Activated CD8-positive, alpha-beta memory T cell treated with anti-CD3 and anti-CD28 coated beads, Interleukin-2, amount 50 U/mL, for 4 hours (primary cell): Measurements from ENCODE around the gene RGS19.
"Not testable (repeated sequence)": the region's sequence is repeated elsewhere in the genome, so short reads cannot be mapped to it uniquely, and the experiment has no call there.

Experiments used
- DNase-seq: peaks from one replicate; pipeline ENCODE4 v3.0.0-alpha.2; 2020

RGS19 gene

GRCh38 chr20:64079273-64080012 is at the start of gene RGS19:
TSS of gene RGS19 (minus strand) at chr20:64079518. CDS start at chr20:64076886, 2,632 bp downstream.
- DNase-seq, result peak; percentile 66

DNA sequence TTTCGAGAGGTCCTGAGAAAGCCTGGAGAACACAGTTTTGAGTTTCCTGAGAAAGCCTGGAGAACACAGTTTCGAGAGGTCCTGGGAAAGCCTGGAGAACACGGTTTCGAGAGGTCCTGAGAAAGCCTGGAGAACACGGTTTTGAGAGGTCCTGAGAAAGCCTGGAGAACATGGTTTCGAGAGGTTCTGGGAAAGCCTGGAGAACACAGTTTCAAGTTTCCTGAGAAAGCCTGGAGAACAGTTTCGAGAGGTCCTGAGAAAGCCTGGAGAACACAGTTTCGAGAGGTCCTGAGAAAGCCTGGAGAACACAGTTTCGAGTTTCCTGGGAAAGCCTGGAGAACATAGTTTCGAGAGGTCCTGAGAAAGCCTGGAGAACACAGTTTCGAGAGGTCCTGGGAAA is 44.2 kb upstream of the RGS19 start:
- not testable (repeated sequence) for DNase-seq

- not testable (repeated sequence) for DNase-seq
These were observed 43.6 kb upstream of the RGS19 start for GRCh38 chr20:64122927-64123326.

DNA sequence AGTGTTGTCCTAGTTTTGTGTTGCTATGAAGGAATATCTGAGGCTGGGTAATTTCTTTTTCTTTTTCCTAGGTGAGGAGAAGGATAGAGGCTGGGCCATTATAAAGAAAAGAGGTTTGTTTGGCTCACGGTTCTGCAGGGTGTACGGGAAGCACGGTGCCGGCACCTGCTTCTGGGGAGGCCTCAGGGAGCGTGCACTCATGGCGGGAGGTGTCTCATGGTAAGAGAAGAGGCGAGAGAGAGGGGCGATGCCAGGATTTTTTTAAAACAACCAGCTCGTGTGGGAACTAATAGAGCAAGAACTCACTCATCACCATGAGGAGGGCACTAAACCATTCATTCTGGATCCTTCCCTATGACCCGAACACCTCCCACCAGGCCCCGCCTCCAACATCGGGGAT is 42.3 kb upstream of the RGS19 start:
- DNase-seq, result peak; percentile 13

GRCh38 chr20:64119681-64120341 is 40.5 kb upstream of the RGS19 start:
- peak; percentile 12 for DNase-seq

- no peak for DNase-seq
These were observed 40.0 kb upstream of the RGS19 start for GRCh38 chr20:64119301-64119680.

DNA sequence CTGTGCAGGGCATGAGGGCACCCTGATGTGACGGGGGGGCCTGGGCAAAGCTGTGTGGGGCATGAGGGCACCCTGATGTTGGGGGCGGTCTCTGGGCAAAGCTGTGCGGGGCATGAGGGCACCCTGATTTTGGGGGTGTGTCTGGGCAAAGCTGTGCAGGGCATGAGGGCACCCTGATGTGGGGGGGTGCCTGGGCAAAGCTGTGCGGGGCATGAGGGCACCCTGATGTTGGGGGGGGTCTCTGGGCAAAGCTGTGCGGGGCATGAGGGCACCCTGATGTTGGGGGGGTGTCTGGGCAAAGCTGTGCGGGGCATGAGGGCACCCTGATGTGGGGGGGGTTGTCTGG is 38.1 kb upstream of the RGS19 start:
- not testable (repeated sequence) for DNase-seq

DNA sequence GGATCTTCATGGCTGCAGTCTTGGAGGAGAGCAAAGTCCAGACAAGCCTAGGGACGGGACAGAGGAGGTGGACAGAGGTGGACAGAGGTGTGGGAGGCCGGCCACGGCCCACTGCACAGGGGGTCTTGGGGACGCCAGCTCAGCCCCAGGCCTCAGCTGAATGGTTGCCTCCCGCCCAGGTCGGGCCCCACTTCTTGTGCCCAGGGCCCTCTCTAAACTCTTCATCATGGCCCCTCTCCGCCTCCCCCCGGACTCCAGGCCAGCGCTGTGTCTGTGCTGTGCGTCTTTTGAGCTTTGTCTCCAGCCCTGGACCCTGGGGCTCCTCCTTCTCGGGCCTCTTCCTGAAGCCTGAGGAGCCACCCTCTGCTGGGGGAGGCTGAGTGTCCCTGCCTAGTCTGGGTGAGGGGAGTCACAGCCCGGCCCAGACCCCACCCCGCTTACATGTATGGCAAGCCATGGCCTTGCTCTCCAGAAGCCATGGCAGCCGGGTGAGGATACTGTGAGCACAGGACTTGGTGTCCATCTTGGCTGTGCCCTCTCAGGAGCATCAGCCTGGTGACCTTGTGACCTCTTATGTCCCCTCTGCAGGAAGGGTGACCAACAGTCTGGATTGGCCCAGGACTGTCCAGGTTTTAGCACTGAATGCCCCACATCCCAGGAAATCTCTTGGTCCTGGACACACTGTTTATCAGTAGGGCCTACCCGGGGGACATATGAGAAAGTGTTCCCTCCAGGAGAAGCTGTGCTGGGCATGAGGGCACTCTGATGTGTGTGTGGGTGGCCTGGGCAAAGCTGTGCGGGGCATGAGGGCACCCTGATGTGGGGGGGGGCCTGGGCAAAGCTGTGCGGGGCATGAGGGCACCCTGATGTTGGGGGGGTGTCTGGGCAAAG is 37.5 kb upstream of the RGS19 start:
- DNase-seq, result peak; percentile 9

- no peak for DNase-seq
These were observed 36.7 kb upstream of the RGS19 start for GRCh38 chr20:64116016-64116415.

GRCh38 chr20:64115171-64115911 is 36.0 kb upstream of the RGS19 start:
- DNase-seq, result no peak

DNA sequence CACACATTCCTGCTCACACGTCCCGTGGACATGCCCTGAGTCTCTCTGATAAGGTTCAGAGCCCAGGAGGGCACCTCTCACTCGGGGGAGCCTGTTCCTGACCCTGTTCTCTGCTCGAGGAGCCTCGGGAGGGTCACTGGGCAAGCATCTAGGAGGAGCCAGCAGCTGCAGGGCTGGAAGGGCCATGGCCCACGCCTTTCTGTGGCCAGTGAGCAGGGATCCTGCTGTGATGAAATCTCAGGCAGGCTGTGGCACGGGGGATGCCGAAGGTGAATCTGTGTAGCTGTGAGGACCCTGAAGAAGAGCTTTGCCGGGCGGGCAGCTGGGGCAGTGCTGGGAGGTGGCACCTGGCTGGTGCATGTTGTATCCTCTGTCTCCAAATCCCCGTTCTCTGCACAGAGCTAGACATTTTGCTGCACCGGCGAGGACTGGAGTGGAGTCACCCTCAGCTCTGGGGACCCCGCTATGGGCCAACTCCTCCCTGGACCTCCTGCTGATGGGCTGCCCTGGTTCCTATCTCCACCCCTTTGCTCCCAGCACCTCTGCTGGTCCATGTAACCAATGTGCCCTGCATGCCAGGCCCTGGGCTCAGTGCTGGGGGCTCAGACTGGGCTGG is 35.1 kb upstream of the RGS19 start:
- DNase-seq, result peak; percentile 8

DNA sequence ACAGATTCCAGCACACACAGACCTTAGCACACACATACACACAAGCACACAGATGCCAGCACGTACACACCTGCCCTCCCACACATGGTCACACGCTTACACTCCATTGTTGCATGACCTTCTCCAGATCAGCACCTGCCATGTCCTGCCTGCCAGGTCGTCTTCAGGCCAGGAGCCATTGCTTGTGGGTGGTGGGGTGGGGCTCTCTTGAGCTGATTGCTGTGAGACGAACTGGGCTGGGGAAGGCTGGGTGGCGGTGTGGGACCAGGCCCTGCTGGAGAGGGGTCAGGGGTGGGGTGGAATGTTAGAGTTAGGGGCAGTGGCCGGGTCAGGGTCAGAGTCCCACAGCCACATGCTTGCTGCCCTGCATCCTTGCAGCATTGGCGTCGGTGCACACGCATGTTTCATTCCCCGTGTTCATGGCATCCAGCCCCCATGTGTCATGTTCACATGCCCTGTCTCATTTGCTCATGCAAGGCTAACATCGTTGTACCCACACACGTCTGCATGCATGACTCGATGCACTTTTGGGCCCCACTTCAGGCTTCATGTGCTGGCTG is 34.6 kb upstream of the RGS19 start:
- DNase-seq, result no peak

DNA sequence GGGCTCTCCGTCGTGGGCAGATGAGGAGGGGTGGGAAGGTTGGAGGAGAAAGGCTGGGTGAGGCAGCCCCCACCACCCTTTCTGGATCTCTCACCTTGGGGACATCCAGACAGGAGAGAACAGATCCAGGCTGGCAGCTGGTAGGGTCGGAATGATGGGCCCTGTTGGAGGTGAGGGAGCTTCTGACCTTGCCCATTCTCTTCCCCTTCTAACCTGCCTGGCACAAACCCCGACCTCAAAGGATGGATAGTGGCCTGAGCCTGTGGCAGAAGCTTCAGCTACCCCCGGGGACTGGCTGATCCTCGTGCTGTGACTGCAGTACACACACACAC is 34.1 kb upstream of the RGS19 start:
- DNase-seq, result no peak

- DNase-seq, result no peak
These were observed 33.5 kb upstream of the RGS19 start for GRCh38 chr20:64112691-64113443.

- DNase-seq, result peak; percentile 12
These were observed 32.7 kb upstream of the RGS19 start for GRCh38 chr20:64111841-64112641.

- DNase-seq, result peak; percentile 9
These were observed 31.2 kb upstream of the RGS19 start for GRCh38 chr20:64110411-64111068.

GRCh38 chr20:64109831-64110391 is 30.6 kb upstream of the RGS19 start:
- no peak for DNase-seq

DNA sequence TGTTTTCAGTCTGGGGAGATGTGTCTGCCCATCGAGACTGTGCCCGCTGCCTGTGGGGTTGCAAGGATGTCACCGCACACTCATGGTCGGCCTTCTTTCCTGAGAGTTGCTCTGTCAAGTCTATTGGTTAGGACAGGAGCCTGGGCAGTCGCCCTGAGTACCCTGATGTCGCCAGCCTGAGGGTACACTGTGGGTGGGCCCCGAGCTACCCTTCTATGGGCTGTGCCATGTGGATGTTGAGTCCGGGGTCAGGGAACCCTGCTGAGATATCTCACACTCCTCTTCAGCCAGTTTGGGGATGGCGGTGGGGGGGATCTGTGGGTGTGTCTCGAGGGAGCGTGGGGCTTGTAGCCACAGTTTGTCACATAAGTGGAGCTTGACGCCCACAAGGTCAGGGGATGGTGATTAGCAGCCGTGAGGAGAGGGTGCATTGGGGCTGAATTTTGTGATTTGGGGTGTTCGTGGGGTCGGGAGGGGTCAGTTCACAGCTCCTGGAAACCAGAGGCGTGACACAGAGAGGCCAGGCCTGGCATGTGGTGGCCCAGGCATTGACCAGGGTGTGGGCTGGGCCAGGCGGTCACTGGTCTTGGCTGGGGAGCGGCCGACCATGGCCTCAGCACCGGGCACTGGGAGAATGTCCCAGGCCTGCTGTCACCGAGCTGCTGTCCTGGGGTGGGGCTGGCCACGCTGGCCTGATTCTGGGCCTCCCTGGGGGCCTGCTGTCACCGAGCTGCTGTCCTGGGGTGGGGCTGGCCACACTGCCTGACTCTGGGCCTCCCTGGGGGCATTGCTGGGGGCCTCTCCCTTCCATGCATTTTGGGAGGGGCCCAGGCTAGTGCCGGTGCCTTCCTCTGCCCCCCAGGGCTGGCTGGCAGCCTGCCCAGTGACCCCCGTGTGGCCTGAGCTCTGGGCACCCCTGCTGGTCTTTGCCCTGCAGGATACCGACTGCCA is 29.7 kb upstream of the RGS19 start:
- DNase-seq, result peak; percentile 10
